ENCODE measurements around the gene TMEM232.
"Not testable (repeated sequence)": the region's sequence is repeated elsewhere in the genome, so short reads cannot be mapped to it uniquely, and the experiment has no call there.

Gene TMEM232

GRCh38 chr5:110735556-110735955, 9.1 kb upstream of the TMEM232 start:
- Mint-ChIP-seq H3K9me3 (ENCODE audit: low read depth) (no peaks in the 10 kb centered on the region), H3K36me3 (peaks cover 8% of the 10 kb centered on the region), H3K4me3 (no peak overlapping the region), H3K27ac (no peak overlapping the region), H3K4me1 (ENCODE audit: low read depth) (peaks cover 19% of the 10 kb centered on the region), H3K27me3 (peaks cover 13% of the 10 kb centered on the region)

- Mint-ChIP-seq H3K4me1 (ENCODE audit: low read depth) (peaks cover 10% of the 10 kb centered on the region), H3K27ac (no peak overlapping the region), H3K4me3 (no peak overlapping the region), H3K27me3 (peaks cover 13% of the 10 kb centered on the region), H3K9me3 (ENCODE audit: low read depth) (no peaks in the 10 kb centered on the region), H3K36me3 (peaks cover 8% of the 10 kb centered on the region)
Measured at GRCh38 chr5:110734101-110734500, 7.6 kb upstream of the TMEM232 start.

GRCh38 chr5:110731499-110731898, 5.0 kb upstream of the TMEM232 start:
- not testable (repeated sequence) for H3K36me3 Mint-ChIP-seq; H3K9me3 Mint-ChIP-seq (ENCODE audit: low read depth); H3K27ac Mint-ChIP-seq; H3K4me1 Mint-ChIP-seq (ENCODE audit: low read depth); H3K4me3 Mint-ChIP-seq
- H3K27me3 Mint-ChIP-seq = peaks cover 12% of the 10 kb centered on the region

GRCh38 chr5:110727025-110727314, 499 bp upstream of the TMEM232 start:
- no peaks in the 10 kb centered on the region for H3K9me3 Mint-ChIP-seq (ENCODE audit: low read depth)
- H3K4me3 Mint-ChIP-seq = peak overlapping the region; percentile 85
- peaks cover 2% of the 10 kb centered on the region for H3K27me3 Mint-ChIP-seq
- H3K27ac Mint-ChIP-seq = no peak overlapping the region
- no peaks in the 10 kb centered on the region for H3K4me1 Mint-ChIP-seq (ENCODE audit: low read depth)
- H3K36me3 Mint-ChIP-seq = peaks cover 5% of the 10 kb centered on the region

GRCh38 chr5:110718311-110718710, 8.2 kb downstream of the TMEM232 start:
- Mint-ChIP-seq H3K4me3 (no peak overlapping the region), H3K4me1 (ENCODE audit: low read depth) (no peaks in the 10 kb centered on the region), H3K27me3 (peaks cover 7% of the 10 kb centered on the region), H3K9me3 (ENCODE audit: low read depth) (no peaks in the 10 kb centered on the region), H3K27ac (no peak overlapping the region), H3K36me3 (peaks cover 3% of the 10 kb centered on the region)

- Mint-ChIP-seq H3K4me1 (ENCODE audit: low read depth) (no peaks in the 10 kb centered on the region), H3K4me3 (no peak overlapping the region), H3K27ac (no peak overlapping the region), H3K36me3 (peaks cover 3% of the 10 kb centered on the region), H3K9me3 (ENCODE audit: low read depth) (no peaks in the 10 kb centered on the region), H3K27me3 (peaks cover 7% of the 10 kb centered on the region)
Measured at GRCh38 chr5:110716247-110717245, 9.9 kb downstream of the TMEM232 start.

GRCh38 chr5:110707260-110707844, 19.1 kb downstream of the TMEM232 start:
- no peak overlapping the region for H3K4me3 Mint-ChIP-seq
- H3K27ac Mint-ChIP-seq = no peak overlapping the region
- peaks cover 5% of the 10 kb centered on the region for H3K27me3 Mint-ChIP-seq
- H3K36me3 Mint-ChIP-seq = peaks cover 11% of the 10 kb centered on the region
- H3K4me1 Mint-ChIP-seq (ENCODE audit: low read depth) = no peaks in the 10 kb centered on the region
- H3K9me3 Mint-ChIP-seq (ENCODE audit: low read depth) = no peaks in the 10 kb centered on the region

- Mint-ChIP-seq H3K9me3 (ENCODE audit: low read depth) (no peaks in the 10 kb centered on the region), H3K4me1 (ENCODE audit: low read depth) (no peaks in the 10 kb centered on the region), H3K4me3 (no peak overlapping the region), H3K27ac (no peak overlapping the region), H3K36me3 (peaks cover 11% of the 10 kb centered on the region), H3K27me3 (peaks cover 5% of the 10 kb centered on the region)
Measured at GRCh38 chr5:110705349-110705748, 21.1 kb downstream of the TMEM232 start.

GRCh38 chr5:110703481-110703880, 23.0 kb downstream of the TMEM232 start:
- Mint-ChIP-seq H3K27me3 (peaks cover 2% of the 10 kb centered on the region), H3K4me3 (no peak overlapping the region), H3K4me1 (ENCODE audit: low read depth) (no peaks in the 10 kb centered on the region), H3K27ac (no peak overlapping the region), H3K9me3 (ENCODE audit: low read depth) (peaks cover 5% of the 10 kb centered on the region), H3K36me3 (peaks cover 4% of the 10 kb centered on the region)

- Mint-ChIP-seq H3K4me3 (no peak overlapping the region), H3K4me1 (ENCODE audit: low read depth) (no peaks in the 10 kb centered on the region), H3K9me3 (ENCODE audit: low read depth) (peaks cover 6% of the 10 kb centered on the region), H3K27me3 (peaks cover 2% of the 10 kb centered on the region), H3K27ac (no peak overlapping the region), H3K36me3 (peaks cover 4% of the 10 kb centered on the region)
Measured at GRCh38 chr5:110702704-110703103, 23.8 kb downstream of the TMEM232 start.

GRCh38 chr5:110702300-110702699, 24.2 kb downstream of the TMEM232 start:
- Mint-ChIP-seq H3K27ac (no peak overlapping the region), H3K36me3 (peaks cover 4% of the 10 kb centered on the region), H3K9me3 (ENCODE audit: low read depth) (peaks cover 6% of the 10 kb centered on the region), H3K4me1 (ENCODE audit: low read depth) (no peaks in the 10 kb centered on the region), H3K27me3 (peaks cover 2% of the 10 kb centered on the region), H3K4me3 (no peak overlapping the region)

GRCh38 chr5:110692669-110693068, 33.8 kb downstream of the TMEM232 start:
- H3K9me3 Mint-ChIP-seq (ENCODE audit: low read depth); H3K4me1 Mint-ChIP-seq (ENCODE audit: low read depth); H3K36me3 Mint-ChIP-seq; H3K27me3 Mint-ChIP-seq; H3K4me3 Mint-ChIP-seq; H3K27ac Mint-ChIP-seq: not testable (repeated sequence)

- H3K9me3 Mint-ChIP-seq (ENCODE audit: low read depth); H3K27me3 Mint-ChIP-seq; H3K4me1 Mint-ChIP-seq (ENCODE audit: low read depth); H3K36me3 Mint-ChIP-seq; H3K27ac Mint-ChIP-seq; H3K4me3 Mint-ChIP-seq: not testable (repeated sequence)
Measured at GRCh38 chr5:110690587-110690986, 35.9 kb downstream of the TMEM232 start.

GRCh38 chr5:110687485-110687884, 39.0 kb downstream of the TMEM232 start:
- Mint-ChIP-seq H3K27ac (no peak overlapping the region), H3K4me3 (no peak overlapping the region), H3K9me3 (ENCODE audit: low read depth) (no peaks in the 10 kb centered on the region), H3K4me1 (ENCODE audit: low read depth) (peaks cover 1% of the 10 kb centered on the region), H3K27me3 (no peaks in the 10 kb centered on the region), H3K36me3 (peaks cover 3% of the 10 kb centered on the region)

- H3K27me3 Mint-ChIP-seq = no peaks in the 10 kb centered on the region
- no peak overlapping the region for H3K27ac Mint-ChIP-seq
- H3K4me1 Mint-ChIP-seq (ENCODE audit: low read depth) = peaks cover 1% of the 10 kb centered on the region
- peaks cover 3% of the 10 kb centered on the region for H3K36me3 Mint-ChIP-seq
- H3K9me3 Mint-ChIP-seq (ENCODE audit: low read depth) = no peaks in the 10 kb centered on the region
- H3K4me3 Mint-ChIP-seq = no peak overlapping the region
Measured at GRCh38 chr5:110686270-110686669, 40.2 kb downstream of the TMEM232 start.

- no peak overlapping the region for H3K4me3 Mint-ChIP-seq
Measured at GRCh38 chr5:110681953-110682352, 44.5 kb downstream of the TMEM232 start.

More at GRCh38 chr5:110681953-110682352, 44.5 kb downstream of the TMEM232 start:
- peaks cover 6% of the 10 kb centered on the region for H3K27me3 Mint-ChIP-seq
- H3K9me3 Mint-ChIP-seq (ENCODE audit: low read depth) = no peaks in the 10 kb centered on the region
- no peaks in the 10 kb centered on the region for H3K36me3 Mint-ChIP-seq
- peaks cover 1% of the 10 kb centered on the region for H3K4me1 Mint-ChIP-seq (ENCODE audit: low read depth)
- H3K27ac Mint-ChIP-seq = no peak overlapping the region

All from activated naive CD8-positive, alpha-beta T cell (primary cell).